Liver (tissue), 9 donors: Measurements from ENCODE around the gene RSKR. TPM values are rescaled to one million over a fixed set of nuclear protein-coding genes. Genes with fewer than 3 reads are reported as not detected.

Source experiments
- DNase-seq: peaks from one replicate; pipeline ENCODE4 v3.0.0-alpha.2; 2017; ENCODE audit warnings: low spot score
- H3K27ac ChIP-seq, 2 donors: one replicate each; pipeline ENCODE4 v1.7.0; 2013; ENCODE audit warnings: inconsistent platforms in 2 of 2, low read length in 2 of 2, control low read depth in 1 of 2, low read depth in 1 of 2, mild to moderate bottlenecking in 1 of 2
- H3K27me3 ChIP-seq, 4 donors: one replicate each; pipeline versions ENCODE4 v1.6.1 to v1.7.0; 2013; ENCODE audit warnings: low read length in 3 of 4, inconsistent platforms in 1 of 4, mild to moderate bottlenecking in 1 of 4, moderate library complexity in 1 of 4; ENCODE audit not compliant: control insufficient read depth in 4 of 4, insufficient read depth in 4 of 4
- H3K36me3 ChIP-seq, 4 donors: one replicate each; pipeline versions ENCODE4 v1.6.1 to v1.7.0; 2013; ENCODE audit warnings: low read length in 3 of 4, mild to moderate bottlenecking in 3 of 4, low read depth in 1 of 4, moderate library complexity in 1 of 4; ENCODE audit not compliant: control insufficient read depth in 4 of 4, insufficient read depth in 3 of 4
- H3K4me1 ChIP-seq, 4 donors: one replicate each; pipeline versions ENCODE4 v1.6.1 to v1.7.0; 2013; ENCODE audit warnings: low read length in 3 of 4, mild to moderate bottlenecking in 3 of 4, moderate library complexity in 1 of 4; ENCODE audit not compliant: control insufficient read depth in 4 of 4, insufficient read depth in 4 of 4
- H3K4me3 ChIP-seq, 3 donors: one replicate each; pipeline versions ENCODE4 v1.6.1 to v1.7.0; 2013; ENCODE audit warnings: low read length in 3 of 3, control low read depth in 1 of 3, low read depth in 1 of 3, mild to moderate bottlenecking in 1 of 3
- H3K9ac ChIP-seq, 2 donors: one replicate each; pipeline ENCODE4 v1.7.0; 2013; ENCODE audit warnings: low read length in 2 of 2, mild to moderate bottlenecking in 2 of 2, moderate library complexity in 2 of 2, control low read depth in 1 of 2, low read depth in 1 of 2
- H3K9me3 ChIP-seq, 4 donors: one replicate each; pipeline versions ENCODE4 v1.6.1 to v1.7.0; 2013; ENCODE audit warnings: low read length in 3 of 4; ENCODE audit not compliant: control insufficient read depth in 4 of 4
- EGR1 ChIP-seq, 2 donors: IDR thresholded peaks; 2 replicates each; pipeline ENCODE4 v1.6.1; 2016 to 2018; ENCODE audit warnings: antibody characterized with exemption in 2 of 2, low read depth in 2 of 2
- FOXA1 ChIP-seq: IDR thresholded peaks from 2 replicates; pipeline ENCODE4 v1.6.1; 2016; ENCODE audit warnings: antibody characterized with exemption
- FOXA2 ChIP-seq: IDR thresholded peaks from 2 replicates; pipeline ENCODE4 v1.6.1; 2016; ENCODE audit warnings: antibody characterized with exemption
- GABPA ChIP-seq, 2 donors: IDR thresholded peaks in 1 of 2; conservative IDR thresholded peaks in 1 of 2; 2 replicates each; pipeline ENCODE4 v1.6.1; 2016; ENCODE audit warnings: antibody characterized with exemption in 2 of 2, mild to moderate bottlenecking in 1 of 2, moderate library complexity in 1 of 2
- HNF4A ChIP-seq, 2 donors: conservative IDR thresholded peaks; 2 replicates each; pipeline ENCODE4 v1.6.1; 2016; ENCODE audit warnings: antibody characterized with exemption in 2 of 2, mild to moderate bottlenecking in 2 of 2
- HNF4G ChIP-seq: IDR thresholded peaks from 2 replicates; pipeline ENCODE4 v1.6.1; 2016; ENCODE audit warnings: antibody characterized with exemption
- JUND ChIP-seq, 2 donors: IDR thresholded peaks; 2 replicates each; pipeline ENCODE4 v1.6.1; 2016; ENCODE audit warnings: antibody characterized with exemption in 2 of 2
- NR2F2 ChIP-seq: IDR thresholded peaks from 2 replicates; pipeline ENCODE4 v1.6.1; 2016; ENCODE audit warnings: antibody characterized with exemption
- RAD21 ChIP-seq, 2 donors: IDR thresholded peaks; 2 replicates each; pipeline ENCODE4 v1.6.1; 2016; ENCODE audit warnings: antibody characterized with exemption in 2 of 2, mild to moderate bottlenecking in 2 of 2
- RXRA ChIP-seq, 2 donors: IDR thresholded peaks; 2 replicates each; pipeline ENCODE4 v1.6.1; 2017 to 2018; ENCODE audit warnings: antibody characterized with exemption in 2 of 2, mild to moderate bottlenecking in 1 of 2
- SP1 ChIP-seq: IDR thresholded peaks from 2 replicates; pipeline ENCODE4 v1.6.1; 2018; ENCODE audit warnings: antibody characterized with exemption, mild to moderate bottlenecking
- TAF1 ChIP-seq: conservative IDR thresholded peaks from 2 replicates; pipeline ENCODE4 v1.6.1; 2016; ENCODE audit warnings: antibody characterized with exemption, mild to moderate bottlenecking
- YY1 ChIP-seq: IDR thresholded peaks from 2 replicates; pipeline ENCODE4 v1.6.1; 2016; ENCODE audit warnings: antibody characterized with exemption, mild to moderate bottlenecking
- WGBS: extraction: QIAGEN DNeasy Blood & Tissue Kit; methylation state at CpG from one replicate; pipeline ENCODE4 v1.1.7; 2013; 5-methylcytosine and 5-hydroxymethylcytosine counted together
- polyA plus RNA-seq, 2 donors: library from polyadenylated mRNA; stranded (reverse) in 1 of 2; unstranded in 1 of 2; fragments of 200-250 nt in 1 of 2; fragments of >200 nt in 1 of 2; fragmentation: Nextera tagmentation in 1 of 2; extraction: Ambion mirVana in 1 of 2; gene quantifications; one replicate each; pipeline versions ENCODE4 v1.2.1 to v1.2.3, GENCODE V29; 2013 to 2015
- total RNA-seq, 2 donors: library from RNA; depleted of rRNA; stranded (reverse); fragments of >200 nt; gene quantifications; one replicate each; pipeline ENCODE4 v1.2.3, GENCODE V29; 2014
- TF ChIP-seq, protein P1 (sequence below): IDR thresholded peaks from 2 replicates; pipeline ENCODE4 v1.6.1; 2016; ENCODE audit warnings: antibody characterized with exemption, mild to moderate bottlenecking
- TF ChIP-seq, protein P2 (sequence below): IDR thresholded peaks from 2 replicates; pipeline ENCODE4 v1.6.1; 2016; ENCODE audit warnings: antibody characterized with exemption
- TF ChIP-seq, protein P3 (sequence below): IDR thresholded peaks from 2 replicates; pipeline ENCODE4 v1.6.1; 2016; ENCODE audit warnings: antibody characterized with exemption
- TF ChIP-seq, protein P4 (sequence below): fragments of 150-350 bp; IDR thresholded peaks from 2 replicates; pipeline ENCODE4 v1.5.1; 2017; ENCODE audit warnings: improper control_type of control experiment, low read depth, low read length; ENCODE audit not compliant: missing input control
- TF ChIP-seq, protein P5 (sequence below): IDR thresholded peaks from 2 replicates; pipeline ENCODE4 v1.6.1; 2016; ENCODE audit warnings: antibody characterized with exemption
- donor health status: healthy.
- donor health status: healthy.
- donor health status: healthy.
- donor health status: healthy.
- donor health status: healthy.

RSKR gene
- total and polyA plus RNA-seq, 4 donors, result 0.63 to 14.5 (median 1.2) TPM

DNA sequence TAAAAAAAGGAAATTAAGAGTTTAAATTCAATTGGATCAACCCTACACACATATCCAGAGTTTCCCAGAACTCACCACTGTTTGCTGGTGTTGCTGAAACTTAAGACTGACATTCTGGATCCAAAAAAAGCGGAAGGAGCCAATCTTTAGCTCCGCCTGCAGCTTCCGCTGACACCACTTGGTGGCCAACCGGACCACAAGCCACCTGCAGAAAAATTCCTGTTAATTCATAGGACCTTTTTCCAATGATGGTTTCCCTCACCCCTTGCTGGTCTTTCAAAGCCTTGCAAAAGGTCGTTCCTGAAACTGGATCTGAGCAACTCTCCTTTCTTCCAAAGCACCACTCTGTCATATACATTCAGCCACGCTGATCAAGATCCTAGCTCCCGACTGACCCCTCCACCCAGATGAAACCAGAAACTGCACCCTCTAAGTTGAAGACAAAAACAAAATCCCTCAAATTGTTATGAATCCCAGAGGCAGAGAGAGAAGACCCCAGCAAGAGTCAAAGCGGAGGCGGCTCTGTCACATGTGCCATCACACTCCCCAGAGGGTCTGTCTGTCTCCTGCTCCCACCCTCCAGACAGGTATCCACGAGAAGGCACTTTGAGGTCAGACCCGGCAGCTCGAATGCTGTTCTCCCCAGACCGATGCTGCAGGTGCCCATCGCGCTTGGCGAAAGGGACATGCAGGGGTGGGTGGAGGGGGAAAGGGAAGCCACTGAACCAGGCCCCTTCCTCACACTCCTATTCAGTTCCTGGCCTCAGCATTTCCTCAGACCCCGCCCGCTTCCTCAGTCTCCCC, 30.2 kb upstream of the RSKR start:
- peaks cover 2 to 45% (median 33%) of the 10 kb centered on the region in 4 donors for H3K4me1 ChIP-seq

More for the DNA sequence above, 30.2 kb upstream of the RSKR start:
- Histone ChIP-seq H3K9me3 (no peaks in the 10 kb centered on the region), H3K9ac (peak overlapping the region; percentile 86 to 87), H3K36me3 (peaks cover 8 to 36% (median 28%) of the 10 kb centered on the region in 4 donors), H3K27me3 (no peaks in the 10 kb centered on the region), H3K4me3 (peak overlapping the region; percentile 96 to 98 (median 98)), H3K27ac (peak overlapping the region; percentile 73 to 92)
- no peak for TF ChIP-seq TAF1
- TF ChIP-seq RAD21 (IDR thresholded peaks at IDR 0.05), result peak; percentile 49 to 73
- no peak for TF ChIP-seq NR2F2
- no peak for TF ChIP-seq FOXA2
- TF ChIP-seq, protein P1, sequence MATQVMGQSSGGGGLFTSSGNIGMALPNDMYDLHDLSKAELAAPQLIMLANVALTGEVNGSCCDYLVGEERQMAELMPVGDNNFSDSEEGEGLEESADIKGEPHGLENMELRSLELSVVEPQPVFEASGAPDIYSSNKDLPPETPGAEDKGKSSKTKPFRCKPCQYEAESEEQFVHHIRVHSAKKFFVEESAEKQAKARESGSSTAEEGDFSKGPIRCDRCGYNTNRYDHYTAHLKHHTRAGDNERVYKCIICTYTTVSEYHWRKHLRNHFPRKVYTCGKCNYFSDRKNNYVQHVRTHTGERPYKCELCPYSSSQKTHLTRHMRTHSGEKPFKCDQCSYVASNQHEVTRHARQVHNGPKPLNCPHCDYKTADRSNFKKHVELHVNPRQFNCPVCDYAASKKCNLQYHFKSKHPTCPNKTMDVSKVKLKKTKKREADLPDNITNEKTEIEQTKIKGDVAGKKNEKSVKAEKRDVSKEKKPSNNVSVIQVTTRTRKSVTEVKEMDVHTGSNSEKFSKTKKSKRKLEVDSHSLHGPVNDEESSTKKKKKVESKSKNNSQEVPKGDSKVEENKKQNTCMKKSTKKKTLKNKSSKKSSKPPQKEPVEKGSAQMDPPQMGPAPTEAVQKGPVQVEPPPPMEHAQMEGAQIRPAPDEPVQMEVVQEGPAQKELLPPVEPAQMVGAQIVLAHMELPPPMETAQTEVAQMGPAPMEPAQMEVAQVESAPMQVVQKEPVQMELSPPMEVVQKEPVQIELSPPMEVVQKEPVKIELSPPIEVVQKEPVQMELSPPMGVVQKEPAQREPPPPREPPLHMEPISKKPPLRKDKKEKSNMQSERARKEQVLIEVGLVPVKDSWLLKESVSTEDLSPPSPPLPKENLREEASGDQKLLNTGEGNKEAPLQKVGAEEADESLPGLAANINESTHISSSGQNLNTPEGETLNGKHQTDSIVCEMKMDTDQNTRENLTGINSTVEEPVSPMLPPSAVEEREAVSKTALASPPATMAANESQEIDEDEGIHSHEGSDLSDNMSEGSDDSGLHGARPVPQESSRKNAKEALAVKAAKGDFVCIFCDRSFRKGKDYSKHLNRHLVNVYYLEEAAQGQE, result no peak
- TF ChIP-seq, protein P2, sequence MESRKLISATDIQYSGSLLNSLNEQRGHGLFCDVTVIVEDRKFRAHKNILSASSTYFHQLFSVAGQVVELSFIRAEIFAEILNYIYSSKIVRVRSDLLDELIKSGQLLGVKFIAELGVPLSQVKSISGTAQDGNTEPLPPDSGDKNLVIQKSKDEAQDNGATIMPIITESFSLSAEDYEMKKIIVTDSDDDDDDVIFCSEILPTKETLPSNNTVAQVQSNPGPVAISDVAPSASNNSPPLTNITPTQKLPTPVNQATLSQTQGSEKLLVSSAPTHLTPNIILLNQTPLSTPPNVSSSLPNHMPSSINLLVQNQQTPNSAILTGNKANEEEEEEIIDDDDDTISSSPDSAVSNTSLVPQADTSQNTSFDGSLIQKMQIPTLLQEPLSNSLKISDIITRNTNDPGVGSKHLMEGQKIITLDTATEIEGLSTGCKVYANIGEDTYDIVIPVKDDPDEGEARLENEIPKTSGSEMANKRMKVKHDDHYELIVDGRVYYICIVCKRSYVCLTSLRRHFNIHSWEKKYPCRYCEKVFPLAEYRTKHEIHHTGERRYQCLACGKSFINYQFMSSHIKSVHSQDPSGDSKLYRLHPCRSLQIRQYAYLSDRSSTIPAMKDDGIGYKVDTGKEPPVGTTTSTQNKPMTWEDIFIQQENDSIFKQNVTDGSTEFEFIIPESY, result peak; percentile 20
- TF ChIP-seq, protein P3, sequence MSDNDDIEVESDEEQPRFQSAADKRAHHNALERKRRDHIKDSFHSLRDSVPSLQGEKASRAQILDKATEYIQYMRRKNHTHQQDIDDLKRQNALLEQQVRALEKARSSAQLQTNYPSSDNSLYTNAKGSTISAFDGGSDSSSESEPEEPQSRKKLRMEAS, result peak; percentile 34
- TF ChIP-seq, protein P4, sequence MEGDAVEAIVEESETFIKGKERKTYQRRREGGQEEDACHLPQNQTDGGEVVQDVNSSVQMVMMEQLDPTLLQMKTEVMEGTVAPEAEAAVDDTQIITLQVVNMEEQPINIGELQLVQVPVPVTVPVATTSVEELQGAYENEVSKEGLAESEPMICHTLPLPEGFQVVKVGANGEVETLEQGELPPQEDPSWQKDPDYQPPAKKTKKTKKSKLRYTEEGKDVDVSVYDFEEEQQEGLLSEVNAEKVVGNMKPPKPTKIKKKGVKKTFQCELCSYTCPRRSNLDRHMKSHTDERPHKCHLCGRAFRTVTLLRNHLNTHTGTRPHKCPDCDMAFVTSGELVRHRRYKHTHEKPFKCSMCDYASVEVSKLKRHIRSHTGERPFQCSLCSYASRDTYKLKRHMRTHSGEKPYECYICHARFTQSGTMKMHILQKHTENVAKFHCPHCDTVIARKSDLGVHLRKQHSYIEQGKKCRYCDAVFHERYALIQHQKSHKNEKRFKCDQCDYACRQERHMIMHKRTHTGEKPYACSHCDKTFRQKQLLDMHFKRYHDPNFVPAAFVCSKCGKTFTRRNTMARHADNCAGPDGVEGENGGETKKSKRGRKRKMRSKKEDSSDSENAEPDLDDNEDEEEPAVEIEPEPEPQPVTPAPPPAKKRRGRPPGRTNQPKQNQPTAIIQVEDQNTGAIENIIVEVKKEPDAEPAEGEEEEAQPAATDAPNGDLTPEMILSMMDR, result peak; percentile 57
- TF ChIP-seq JUND (IDR thresholded peaks at IDR 0.05), result no peak
- TF ChIP-seq SP1, result no peak
- TF ChIP-seq, protein P5, sequence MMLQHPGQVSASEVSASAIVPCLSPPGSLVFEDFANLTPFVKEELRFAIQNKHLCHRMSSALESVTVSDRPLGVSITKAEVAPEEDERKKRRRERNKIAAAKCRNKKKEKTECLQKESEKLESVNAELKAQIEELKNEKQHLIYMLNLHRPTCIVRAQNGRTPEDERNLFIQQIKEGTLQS, result no peak
- peak in 1 of 2 donors; percentile 43 for TF ChIP-seq HNF4A (conservative IDR thresholded peaks at IDR 0.05)
- TF ChIP-seq YY1, result peak; percentile 31
- TF ChIP-seq GABPA (IDR thresholded peaks at IDR 0.05 in 1 of 2, conservative IDR thresholded peaks at IDR 0.05 in 1 of 2), result peak; percentile 58 to 77
- TF ChIP-seq RXRA (IDR thresholded peaks at IDR 0.05), result peak in 1 of 2 donors; percentile 14
- TF ChIP-seq EGR1 (IDR thresholded peaks at IDR 0.05; ENCODE audit: low read depth in 2 of 2), result no peak
- no peak for TF ChIP-seq HNF4G
- TF ChIP-seq FOXA1, result no peak
- peak; percentile 49 for DNase-seq
- under 1% methylated on average over 18 of the region's 18 CpGs for WGBS
